Activated CD8-positive, alpha-beta memory T cell treated with anti-CD3 and anti-CD28 coated beads, Interleukin-2, amount 50 U/mL, for 1 hour (primary cell): ENCODE measurements around the gene SLC37A4.
A peak's percentile ranks its signal among the peaks of the same experiment; 100 is the strongest.
"Not testable (repeated sequence)": the region's sequence is repeated elsewhere in the genome, so short reads cannot be mapped to it uniquely, and the experiment has no call there.

ENCODE experiments used
- DNase-seq: peaks from one replicate; pipeline ENCODE4 v3.0.0-alpha.2; 2020; ENCODE audit errors: extremely low read depth

Gene SLC37A4

DNA sequence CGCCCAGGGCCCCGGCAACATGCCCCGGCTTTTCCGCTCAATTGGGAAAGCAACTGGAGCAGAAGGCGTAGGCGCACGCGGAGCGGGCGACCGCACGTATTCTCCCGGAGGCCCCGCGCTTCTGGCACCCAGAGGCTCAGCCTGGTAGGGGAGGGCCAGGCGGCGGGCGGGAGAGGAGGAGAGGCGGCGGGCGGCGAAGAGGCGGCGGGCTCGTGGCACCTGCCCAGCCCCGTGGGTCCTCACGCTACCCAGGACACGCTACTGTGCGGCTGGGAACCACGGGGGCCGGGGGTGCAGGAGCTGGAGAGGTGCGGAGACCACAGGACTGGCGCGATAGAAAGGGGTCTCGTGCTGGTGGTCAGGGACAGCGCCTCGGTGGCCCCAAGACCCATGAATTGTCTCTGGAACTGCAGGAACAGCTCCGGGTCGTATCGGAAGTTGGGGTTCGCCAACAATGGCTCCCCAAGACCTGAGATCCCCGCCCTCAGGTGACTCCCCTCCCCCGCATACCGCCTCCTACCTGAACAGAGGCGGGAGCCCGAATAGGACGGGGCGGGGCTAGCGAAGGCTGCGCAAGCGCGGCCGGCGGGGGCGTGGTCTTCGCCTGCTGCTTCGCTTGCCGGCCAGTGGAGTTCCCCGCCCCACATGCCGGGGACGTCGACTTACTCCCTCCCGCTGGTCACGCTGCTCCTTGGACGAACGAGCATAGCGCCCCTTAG is at the start of gene SLC37A4:
SLC37A4 (minus strand) TSS at position 549 of the 719 bp plus-strand sequence.
- peak; percentile 89 for DNase-seq

DNA sequence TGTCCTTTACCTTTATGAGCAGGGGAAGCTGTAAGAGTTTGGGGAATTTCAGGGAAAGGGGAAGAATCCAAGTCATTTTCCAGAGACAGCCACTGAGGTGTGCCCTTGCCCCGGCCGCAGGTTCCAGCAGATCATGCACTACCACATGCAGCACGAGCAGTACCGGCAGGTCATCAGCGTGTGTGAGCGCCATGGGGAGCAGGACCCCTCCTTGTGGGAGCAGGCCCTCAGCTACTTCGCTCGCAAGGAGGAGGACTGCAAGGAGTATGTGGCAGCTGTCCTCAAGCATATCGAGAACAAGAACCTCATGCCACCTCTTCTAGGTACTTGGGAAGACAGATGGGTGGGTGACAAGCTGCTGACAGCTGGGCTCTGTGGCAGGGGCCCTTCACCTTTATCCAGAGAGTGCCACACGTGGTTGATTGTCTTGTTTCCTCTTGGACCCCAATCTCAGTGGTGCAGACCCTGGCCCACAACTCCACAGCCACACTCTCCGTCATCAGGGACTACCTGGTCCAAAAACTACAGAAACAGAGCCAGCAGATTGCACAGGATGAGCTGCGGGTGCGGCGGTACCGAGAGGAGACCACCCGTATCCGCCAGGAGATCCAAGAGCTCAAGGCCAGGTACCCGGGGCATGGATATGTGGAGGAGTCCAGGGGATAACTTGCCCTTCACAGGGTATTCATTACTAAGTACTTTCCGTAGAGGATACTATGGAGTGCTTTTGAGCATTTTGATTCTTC is 48.2 kb upstream of the SLC37A4 start:
- DNase-seq: no peak

DNA sequence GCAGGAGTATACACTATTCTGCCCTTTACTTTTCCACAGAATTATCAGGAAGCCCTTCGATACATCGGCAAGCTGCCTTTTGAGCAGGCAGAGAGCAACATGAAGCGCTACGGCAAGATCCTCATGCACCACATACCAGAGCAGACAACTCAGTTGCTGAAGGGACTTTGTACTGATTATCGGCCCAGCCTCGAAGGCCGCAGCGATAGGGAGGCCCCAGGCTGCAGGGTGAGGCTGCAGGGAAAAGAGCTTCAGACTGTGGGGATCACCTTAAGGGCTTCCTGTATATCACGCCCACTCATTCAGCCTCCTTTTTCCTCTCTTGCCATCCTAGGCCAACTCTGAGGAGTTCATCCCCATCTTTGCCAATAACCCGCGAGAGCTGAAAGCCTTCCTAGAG is 47.2 kb upstream of the SLC37A4 start:
- no peak for DNase-seq

DNA sequence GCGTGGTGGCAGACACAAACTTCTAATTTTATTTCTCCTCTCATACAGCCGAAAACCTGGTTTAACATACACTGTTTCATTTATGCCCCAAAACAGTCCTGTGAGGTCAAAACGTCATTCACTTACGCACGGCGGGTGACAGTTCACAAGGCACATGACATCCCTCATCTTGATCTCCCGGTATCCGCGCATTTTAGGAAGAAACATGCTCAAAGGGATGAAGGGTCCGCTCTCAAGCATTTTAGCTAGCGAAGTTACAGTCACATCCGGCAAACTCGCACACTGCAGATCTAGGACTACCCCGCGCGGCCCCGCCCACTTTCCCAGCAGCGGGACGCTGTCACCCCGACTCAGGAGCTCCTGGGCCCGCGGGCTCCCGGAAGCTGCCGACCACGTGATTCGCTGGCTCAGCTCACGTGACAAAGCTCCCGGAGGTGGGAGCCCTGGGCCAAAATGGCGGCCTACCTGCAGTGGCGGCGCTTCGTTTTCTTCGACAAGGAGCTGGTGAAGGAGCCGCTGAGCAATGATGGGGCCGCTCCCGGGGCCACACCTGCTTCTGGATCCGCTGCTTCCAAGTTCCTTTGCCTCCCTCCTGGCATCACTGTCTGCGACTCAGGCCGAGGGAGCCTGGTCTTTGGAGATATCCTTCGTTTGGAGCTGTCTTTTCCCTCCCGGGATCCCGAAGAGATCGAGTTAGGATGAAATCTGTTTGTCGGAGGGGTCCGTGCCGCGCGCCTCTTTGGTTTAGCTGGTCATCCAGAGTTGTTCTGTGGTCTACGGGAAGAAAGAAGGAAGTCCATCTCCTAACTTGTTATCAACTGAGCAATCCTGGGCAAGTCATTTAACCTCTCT is 36.9 kb upstream of the SLC37A4 start, which contains the start of gene VPS11:
VPS11 (plus strand) TSS at position 448 of the 852 bp plus-strand sequence; CDS start at position 454, 6 bp downstream.
- DNase-seq: peak; percentile 90

DNA sequence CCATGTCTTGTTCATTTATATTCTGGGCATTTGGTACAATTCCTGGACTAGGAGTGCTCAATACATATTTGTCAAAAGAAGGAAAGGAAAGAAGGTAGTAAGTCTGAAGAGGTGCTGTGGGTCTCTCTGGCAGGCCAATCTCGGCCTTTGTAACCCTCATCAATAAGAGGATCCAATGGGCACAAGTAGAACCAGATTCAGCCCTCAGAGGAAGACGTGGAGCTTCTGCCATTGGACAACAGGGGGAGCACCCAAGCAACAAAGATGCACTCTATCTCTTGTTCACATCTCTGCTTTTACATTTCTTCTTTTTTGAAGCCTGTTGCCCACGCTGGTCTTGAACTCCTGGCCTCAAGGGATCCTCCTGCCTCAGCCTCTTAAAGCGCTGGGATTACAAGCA is 34.7 kb upstream of the SLC37A4 start:
- DNase-seq: no peak

DNA sequence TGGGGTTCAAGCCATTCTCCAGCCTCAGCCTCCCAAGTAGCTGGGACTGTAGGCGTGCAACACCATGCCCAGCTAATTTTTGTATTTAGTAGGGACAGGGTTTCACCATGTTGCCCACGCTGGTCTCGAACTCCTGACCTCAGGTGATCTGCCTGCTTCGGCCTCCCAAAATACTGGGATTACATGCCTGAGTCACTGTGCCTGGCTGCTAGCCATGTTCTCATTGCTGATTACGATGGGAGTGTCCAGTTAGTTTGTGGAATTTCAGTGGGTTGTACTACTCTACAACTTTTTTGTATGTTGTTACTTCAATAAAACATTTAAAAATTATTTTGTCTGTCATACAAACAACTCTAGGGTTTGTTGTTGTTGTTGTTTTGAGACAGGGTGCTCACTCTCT is 32.1 kb upstream of the SLC37A4 start:
- no peak for DNase-seq

DNA sequence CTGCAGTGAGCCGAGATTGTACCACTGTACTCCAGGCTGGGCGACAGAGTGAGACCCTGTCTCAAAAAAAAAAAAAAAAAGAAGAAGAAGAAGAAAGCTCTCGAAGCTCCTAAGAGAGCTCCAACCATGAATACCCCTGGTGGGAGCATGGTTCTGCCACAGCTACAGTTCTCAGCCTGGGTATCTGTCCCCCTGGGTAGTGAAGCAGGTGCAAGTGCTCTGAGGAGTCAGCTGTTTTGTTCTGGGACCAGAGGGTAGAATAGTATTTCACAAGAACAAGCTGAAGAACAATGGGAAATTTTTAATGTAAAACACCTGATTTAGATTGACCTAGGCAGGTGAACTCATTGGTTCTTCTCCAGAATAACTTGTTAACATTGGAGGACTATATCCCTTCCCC is 30.6 kb upstream of the SLC37A4 start:
- DNase-seq: no peak

DNA sequence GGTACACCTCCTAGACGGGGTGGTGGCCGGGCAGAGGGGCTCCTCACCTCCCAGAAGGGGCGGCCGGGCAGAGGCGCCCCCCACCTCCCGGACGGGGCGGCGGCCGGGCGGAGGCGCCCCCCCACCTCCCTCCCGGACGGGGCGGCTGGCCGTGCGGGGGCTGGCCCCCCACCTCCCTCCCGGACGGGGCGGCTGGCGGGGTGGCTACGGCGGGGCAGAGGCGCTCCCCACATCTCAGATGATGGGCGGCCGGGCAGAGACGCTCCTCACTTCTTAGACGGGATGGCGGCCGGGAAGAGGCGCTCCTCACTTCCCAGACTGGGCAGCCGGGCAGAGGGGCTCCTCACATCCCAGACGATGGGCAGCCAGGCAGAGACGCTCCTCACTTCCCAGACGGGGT is 28.5 kb upstream of the SLC37A4 start:
- not testable (repeated sequence) for DNase-seq

DNA sequence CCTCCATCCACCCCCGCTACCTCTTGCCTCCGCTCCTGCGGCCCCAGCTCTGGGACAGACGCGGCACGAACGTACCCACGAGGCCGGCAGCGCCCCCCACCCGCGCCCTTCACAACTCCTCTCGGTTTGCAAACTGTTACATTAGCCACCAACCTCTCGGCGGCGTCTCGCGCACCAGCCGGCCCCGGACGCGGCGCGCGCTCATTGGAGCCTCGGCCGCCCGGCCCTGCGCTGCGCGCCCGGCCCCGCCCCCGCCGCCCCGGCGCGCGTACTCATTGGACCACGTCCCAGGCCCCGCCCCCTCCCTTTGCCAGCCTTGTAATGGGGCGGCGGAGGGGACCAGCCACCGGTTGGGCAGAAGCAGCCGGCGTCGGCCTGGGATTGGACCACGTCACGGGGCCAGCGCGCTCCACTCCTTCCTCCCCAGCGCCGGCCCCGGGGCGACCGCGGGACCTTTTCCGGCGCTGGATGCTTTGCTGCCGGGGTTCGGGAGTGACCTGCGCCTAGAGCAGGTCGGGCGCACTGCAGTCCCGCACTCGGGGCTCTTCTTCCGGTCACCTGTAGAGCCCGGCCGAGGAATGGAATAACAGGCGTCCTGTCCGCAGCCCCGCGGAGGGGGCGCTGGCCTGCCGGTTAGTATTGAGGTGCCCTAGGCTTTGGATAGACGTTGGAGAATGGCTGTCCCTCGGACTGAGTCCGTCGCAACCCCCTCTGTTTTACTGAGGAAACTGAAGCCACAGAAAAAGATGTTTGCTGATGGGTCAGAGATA is 26.5 kb upstream of the SLC37A4 start, which contains the start of gene HYOU1:
HYOU1 (minus strand) TSS at position 206 of the 770 bp plus-strand sequence. CDS start 1,045 bp downstream, outside the sequence.
- DNase-seq: peak; percentile 93

DNA sequence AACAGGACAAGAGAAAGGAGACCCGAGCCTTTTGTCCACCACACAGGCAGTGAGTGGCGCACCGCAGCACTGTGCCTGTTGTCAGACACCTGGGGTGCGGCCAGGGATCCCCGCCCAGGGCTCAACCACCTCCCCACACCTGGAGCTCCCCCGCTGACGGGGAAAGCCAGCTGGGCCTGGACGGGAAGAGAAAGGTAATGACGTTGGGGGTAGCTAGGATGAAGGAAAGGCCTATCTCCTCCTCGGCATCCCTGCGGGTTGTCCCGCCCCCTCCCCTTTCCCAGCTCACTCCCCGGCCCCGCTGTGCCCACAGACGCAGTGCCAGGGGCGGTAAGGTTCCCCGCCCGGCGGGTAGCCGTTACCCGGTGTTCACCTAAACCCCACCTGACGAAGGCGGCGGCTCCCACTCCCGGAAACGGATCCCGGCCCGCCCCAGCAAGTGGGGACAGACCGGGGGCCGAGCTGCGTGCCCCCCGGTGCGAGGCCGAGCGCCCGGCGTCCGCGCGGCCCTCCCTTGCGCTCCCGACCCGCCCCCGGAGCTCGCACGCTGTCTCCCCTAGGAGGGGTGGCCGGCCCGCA is 25.8 kb upstream of the SLC37A4 start:
- no peak for DNase-seq

DNA sequence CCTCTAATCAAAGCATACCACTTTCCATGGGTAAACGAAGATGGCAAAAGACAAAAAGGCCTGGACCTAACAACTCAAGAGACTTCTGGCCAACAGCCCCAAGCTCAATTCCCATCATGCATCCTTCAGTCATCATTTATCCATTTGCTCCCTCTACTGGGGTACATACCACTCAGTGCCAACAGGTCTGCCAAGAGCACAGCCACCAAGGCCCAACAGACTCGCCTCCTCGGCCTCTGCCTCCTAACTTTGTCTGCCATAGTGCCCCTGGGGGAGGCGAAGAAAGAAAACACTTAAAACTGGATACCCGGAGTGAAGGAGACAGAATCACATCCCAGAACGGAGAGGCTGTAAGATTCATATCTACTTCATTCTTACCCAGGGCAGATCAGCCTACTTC is 25.2 kb upstream of the SLC37A4 start:
- no peak for DNase-seq

DNA sequence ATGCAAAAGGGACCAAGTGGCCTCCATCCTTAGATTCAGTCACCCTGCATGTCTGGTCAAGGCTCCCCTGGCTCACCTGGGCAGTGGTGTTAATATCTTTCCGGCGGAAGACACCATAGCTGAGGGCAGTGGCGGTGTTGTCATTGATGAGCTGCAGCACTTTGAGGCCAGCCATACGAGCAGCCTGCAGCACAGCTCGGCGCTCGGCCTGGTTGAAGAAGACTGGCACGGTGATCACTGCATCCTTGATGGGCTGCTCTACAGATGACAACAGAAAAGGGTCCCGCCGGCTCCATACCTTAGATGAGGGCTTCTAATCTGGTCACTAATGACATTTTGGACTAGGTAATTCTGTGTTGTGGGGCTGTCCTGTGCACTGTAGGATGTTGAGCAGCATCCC is 23.7 kb upstream of the SLC37A4 start:
- DNase-seq: no peak

DNA sequence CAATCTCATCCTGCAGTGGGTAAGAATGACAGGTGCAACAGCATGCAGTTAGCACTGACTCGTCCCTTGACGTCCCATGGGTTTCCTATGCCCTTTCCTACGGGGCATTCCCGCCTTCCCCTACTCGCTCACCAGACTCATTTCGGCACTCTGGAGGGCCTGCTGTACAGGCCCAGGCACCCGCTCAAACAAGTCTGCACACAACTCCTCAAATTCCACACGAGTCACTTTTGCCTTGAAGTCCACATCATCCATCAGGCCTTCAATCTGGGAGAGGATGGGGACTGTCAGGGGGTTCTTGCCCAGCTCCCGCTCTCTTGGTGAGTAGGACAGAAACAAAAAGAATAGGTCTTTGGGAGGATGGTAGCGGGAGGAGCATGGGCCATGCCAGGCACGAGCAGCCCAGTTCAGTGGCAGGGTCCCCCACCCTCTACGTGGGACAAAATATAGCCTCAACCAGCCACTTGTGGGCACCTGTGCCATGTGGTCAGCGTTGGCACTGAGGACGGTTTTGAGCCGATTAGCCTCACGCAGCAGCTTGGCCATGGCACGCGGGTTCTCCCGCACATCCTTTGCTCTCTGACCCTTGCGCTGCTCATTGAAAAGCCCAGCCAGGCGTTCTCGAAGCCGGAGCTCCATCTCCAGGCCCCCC is 21.6 kb upstream of the SLC37A4 start:
- DNase-seq: no peak

DNA sequence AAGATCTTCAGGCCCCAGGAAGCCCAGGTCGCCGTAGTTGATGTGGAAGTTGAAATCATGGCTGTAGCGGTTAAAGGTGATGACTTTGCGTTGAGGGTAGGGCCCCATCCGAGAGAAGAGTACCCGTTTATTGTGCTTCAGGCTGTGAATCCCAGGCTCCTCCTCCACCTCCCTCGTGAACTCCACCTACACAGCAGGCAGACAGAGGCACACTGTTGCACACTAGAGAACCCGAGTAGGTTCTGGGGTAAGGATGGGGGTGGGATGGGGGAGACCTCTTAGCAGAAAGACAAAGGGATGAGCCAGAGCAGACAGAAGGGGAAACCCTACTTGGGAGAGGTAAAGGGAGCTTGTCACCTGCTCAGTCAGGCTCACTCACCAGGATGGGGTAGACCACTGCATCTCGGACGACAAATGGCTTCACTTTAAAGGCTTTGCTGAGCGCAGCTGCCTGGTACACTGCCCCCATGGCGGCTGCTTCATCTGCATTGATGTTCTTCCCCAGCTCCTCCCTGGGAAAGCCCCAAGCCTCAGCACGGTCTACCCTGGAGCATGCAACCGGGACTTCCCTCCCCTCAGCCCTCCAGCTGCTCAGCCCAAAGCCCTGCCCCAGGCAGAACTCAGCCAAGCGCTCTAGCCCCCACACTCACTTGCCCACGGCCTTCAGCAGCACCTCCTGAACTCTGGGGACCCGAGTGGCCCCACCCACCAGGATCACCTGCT is 20.9 kb upstream of the SLC37A4 start:
- no peak for DNase-seq

DNA sequence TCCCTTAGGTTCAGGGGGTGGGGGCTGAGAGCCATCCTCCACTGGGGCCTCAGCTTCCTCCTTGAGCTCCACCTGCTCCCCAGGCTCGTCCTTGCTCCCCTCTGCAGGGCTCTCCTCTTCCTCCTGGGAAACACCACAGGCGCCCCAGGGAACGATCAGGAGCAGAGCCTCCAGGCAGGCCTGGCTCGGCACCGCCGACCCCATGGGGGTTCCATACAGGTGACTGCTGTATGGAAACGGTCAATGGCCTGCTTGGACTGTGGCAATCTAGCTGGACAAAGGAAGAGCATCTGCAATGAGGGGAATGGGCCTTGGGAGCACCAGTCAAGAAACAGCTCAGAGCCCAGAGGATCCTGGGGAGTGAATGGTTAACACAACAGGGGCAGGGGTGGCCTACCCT is 18.4 kb upstream of the SLC37A4 start:
- DNase-seq: no peak

DNA sequence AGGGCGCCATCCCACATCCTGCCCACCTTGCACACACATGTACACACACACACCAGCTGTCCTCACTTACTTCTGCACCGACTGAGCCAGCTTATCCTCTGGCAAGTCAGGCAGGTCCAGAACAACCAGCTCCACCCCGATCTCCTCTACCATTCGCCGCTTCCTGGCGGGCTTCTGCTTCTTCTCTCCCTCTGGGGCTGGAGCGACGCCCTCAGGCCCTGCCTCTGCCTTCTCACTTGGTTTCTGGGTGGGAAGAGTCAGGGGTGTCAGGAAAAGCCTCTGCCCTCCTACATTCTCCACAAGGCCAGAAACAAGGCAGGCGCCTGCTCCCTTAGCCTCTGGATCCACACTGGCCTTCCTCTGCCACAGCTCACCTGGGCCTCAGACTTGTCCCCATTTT is 18.0 kb upstream of the SLC37A4 start:
- DNase-seq: no peak

DNA sequence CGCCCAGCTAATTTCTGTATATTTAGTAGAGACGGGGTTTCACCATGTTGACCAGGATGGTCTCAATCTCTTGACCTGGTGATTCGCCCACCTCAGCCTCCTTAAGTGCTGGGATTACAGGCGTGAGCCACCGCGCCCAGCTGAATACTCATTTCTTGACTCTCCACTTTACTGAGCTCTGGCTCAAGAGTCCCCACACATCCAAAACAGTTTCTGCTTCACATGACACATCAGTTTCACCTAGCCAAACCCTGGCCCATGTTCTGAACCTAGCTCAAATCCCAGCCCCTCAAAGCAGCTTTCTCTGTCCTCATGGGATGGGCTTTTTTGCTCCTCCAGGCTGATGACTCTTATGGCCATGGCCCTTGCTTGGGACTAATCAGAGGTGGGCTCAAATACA is 16.5 kb upstream of the SLC37A4 start:
- DNase-seq: no peak

DNA sequence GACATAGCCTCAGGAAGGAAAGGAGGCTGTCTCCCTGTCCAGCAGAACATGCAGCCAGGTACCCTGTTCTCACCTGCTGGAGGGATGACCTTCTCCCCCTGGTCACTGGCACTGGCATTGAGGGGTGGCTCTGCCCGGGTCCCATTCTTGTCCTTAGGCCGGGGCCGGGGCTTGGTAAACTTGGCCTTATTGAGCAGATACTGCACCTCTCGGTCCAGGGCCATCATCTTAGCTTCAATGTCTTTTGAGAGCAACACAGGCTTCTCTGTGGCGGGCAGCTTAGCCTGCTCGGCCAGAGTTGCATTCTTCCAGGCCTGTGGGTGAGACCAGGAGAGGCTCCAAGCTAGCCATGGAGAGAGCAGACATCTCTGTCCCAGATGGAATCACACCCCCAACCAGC is 15.8 kb upstream of the SLC37A4 start:
- no peak for DNase-seq

DNA sequence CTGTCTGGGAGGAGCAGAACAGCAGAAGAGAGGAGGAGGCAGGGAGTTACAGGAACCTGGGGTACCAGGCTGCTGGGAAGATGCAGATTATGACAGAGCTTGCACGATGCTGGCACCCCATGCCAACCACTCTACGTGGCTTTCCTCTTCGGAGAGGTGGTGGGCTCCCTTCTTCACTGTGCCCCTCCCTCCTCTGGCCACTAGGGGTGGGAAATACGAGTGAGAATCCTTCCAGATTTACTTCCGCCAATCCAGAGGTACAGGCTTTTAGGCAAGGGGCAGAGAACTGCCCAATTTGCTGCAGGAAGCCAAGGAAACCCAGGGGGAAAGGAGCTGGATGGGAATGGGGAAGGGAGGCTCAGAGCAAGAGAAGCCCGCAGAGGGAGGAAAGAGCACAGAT is 14.0 kb upstream of the SLC37A4 start:
- DNase-seq: no peak

DNA sequence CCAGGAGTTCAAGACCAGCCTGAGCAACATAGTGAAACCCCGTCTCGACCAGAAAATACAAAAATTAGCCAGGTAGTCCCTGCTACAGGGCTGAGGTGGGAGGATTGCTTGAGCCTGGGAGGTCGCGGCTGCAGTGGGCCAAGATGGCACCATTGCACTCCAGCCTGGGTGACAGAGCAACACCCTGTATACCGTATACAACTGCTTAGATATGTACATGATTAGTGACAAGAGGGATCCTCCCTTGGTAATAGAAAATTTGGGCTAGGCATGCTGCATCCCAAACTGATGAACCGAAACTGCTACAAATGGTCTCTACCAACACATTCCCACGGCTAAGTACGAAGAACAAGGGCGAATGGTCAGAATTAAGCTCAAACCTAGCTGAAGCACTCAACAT is 12.2 kb upstream of the SLC37A4 start:
- DNase-seq: no peak
